GM12892 (cell line): ENCODE results near the gene GABRB1.

Experiments used
- DNase-seq: peaks from one replicate; pipeline ENCODE4 v3.0.0; 2011; ENCODE audit not compliant: insufficient read length
- FAIRE-seq: peaks from 2 replicates; lab custom pipeline; 2011; peaks lifted over from hg19 to GRCh38; lab: Jason Lieb, UNC
- POLR2A ChIP-seq: IDR thresholded peaks from 2 replicates; pipeline ENCODE4 v1.6.1; 2011; ENCODE audit warnings: low read depth, low read length, control low read depth
- POLR2AphosphoS5 ChIP-seq: IDR thresholded peaks from 2 replicates; pipeline ENCODE4 v1.6.1; 2011; ENCODE audit warnings: low read depth, low read length, control low read depth
- TAF1 ChIP-seq: IDR thresholded peaks from 2 replicates; pipeline ENCODE4 v1.6.1; 2011; ENCODE audit warnings: low read depth, mild to moderate bottlenecking, control low read depth, low read length, borderline replicate concordance

GABRB1 gene

GRCh38 chr4:47326025-47326424, 294.7 kb downstream of the GABRB1 start:
- FAIRE-seq (no peak), DNase-seq (no peak)

GRCh38 chr4:47330866-47331265, 299.5 kb downstream of the GABRB1 start:
- TF ChIP-seq TAF1 (no peak), POLR2AphosphoS5 (no peak), POLR2A (no peak)
- FAIRE-seq (no peak), DNase-seq (no peak)

More at GRCh38 chr4:47326025-47326424, 294.7 kb downstream of the GABRB1 start:
- no peak for TF ChIP-seq TAF1
- no peak for TF ChIP-seq POLR2A
- no peak for TF ChIP-seq POLR2AphosphoS5

GRCh38 chr4:47334652-47335051, 303.3 kb downstream of the GABRB1 start:
- DNase-seq, result no peak
- no peak for FAIRE-seq
- no peak for TF ChIP-seq POLR2AphosphoS5
- TF ChIP-seq POLR2A, result no peak
- TF ChIP-seq TAF1, result no peak

- TF ChIP-seq POLR2A (no peak), TAF1 (no peak), POLR2AphosphoS5 (no peak)
- DNase-seq (no peak), FAIRE-seq (no peak)
Measured at GRCh38 chr4:47337893-47338292, 306.5 kb downstream of the GABRB1 start.

GRCh38 chr4:47340914-47341313, 309.5 kb downstream of the GABRB1 start:
- no peak for DNase-seq
- TF ChIP-seq POLR2A, result no peak
- TF ChIP-seq POLR2AphosphoS5, result no peak
- no peak for TF ChIP-seq TAF1
- no peak for FAIRE-seq

GRCh38 chr4:47342796-47343195, 311.4 kb downstream of the GABRB1 start:
- DNase-seq (no peak), FAIRE-seq (no peak)
- TF ChIP-seq TAF1, result no peak
- TF ChIP-seq POLR2A, result no peak
- no peak for TF ChIP-seq POLR2AphosphoS5

GRCh38 chr4:47349326-47349725, 318.0 kb downstream of the GABRB1 start:
- FAIRE-seq (no peak), DNase-seq (no peak)
- TF ChIP-seq TAF1 (no peak), POLR2AphosphoS5 (no peak), POLR2A (no peak)

GRCh38 chr4:47355568-47355967, 324.2 kb downstream of the GABRB1 start:
- no peak for FAIRE-seq
- no peak for DNase-seq
- no peak for TF ChIP-seq POLR2AphosphoS5
- TF ChIP-seq POLR2A, result no peak
- TF ChIP-seq TAF1, result no peak

- FAIRE-seq, result no peak
- TF ChIP-seq POLR2AphosphoS5 (no peak), POLR2A (no peak), TAF1 (no peak)
Measured at GRCh38 chr4:47359891-47360290, 328.5 kb downstream of the GABRB1 start.

GRCh38 chr4:47367761-47368160, 336.4 kb downstream of the GABRB1 start:
- FAIRE-seq (no peak), DNase-seq (no peak)
- TF ChIP-seq POLR2AphosphoS5 (no peak), TAF1 (no peak)

More at GRCh38 chr4:47359891-47360290, 328.5 kb downstream of the GABRB1 start:
- no peak for DNase-seq

- no peak for TF ChIP-seq POLR2A
- TF ChIP-seq POLR2AphosphoS5, result no peak
- no peak for TF ChIP-seq TAF1
- no peak for FAIRE-seq
- DNase-seq, result no peak
Measured at GRCh38 chr4:47368211-47368610, 336.8 kb downstream of the GABRB1 start.

GRCh38 chr4:47372561-47372960, 341.2 kb downstream of the GABRB1 start:
- FAIRE-seq (no peak), DNase-seq (no peak)
- TF ChIP-seq POLR2AphosphoS5, result no peak
- no peak for TF ChIP-seq TAF1
